DMS53 treated with DMSO at 0.1 percent for 48 hours (cell line): ENCODE measurements around the gene SLC43A1.
"Not testable (repeated sequence)": the region's sequence is repeated elsewhere in the genome, so short reads cannot be mapped to it uniquely, and the experiment has no call there.

Source experiments
- DNase-seq: peaks from one replicate; lab custom pipeline; 2025; ENCODE audit not compliant: unreplicated experiment; lab: John Stamatoyannopoulos, UW

The SLC43A1 gene

GRCh38 chr11:57461841-57462489 is 53.5 kb downstream of the SLC43A1 start:
- DNase-seq = no peak

GRCh38 chr11:57460758-57461749 is 54.4 kb downstream of the SLC43A1 start:
- DNase-seq = no peak

GRCh38 chr11:57460022-57460757 is 55.3 kb downstream of the SLC43A1 start, which contains the start of gene RTN4RL2:
TSS of gene RTN4RL2 (plus strand) at chr11:57460528. CDS start at chr11:57460866, 338 bp downstream.
- DNase-seq = no peak

- no peak for DNase-seq
These were observed 56.1 kb downstream of the SLC43A1 start for GRCh38 chr11:57459164-57460021.

- DNase-seq = no peak
These were observed 56.9 kb downstream of the SLC43A1 start for GRCh38 chr11:57458410-57459163.

- DNase-seq = no peak
These were observed 57.5 kb downstream of the SLC43A1 start for GRCh38 chr11:57458060-57458409.

- no peak for DNase-seq
These were observed 57.9 kb downstream of the SLC43A1 start for GRCh38 chr11:57457643-57458023.

GRCh38 chr11:57456960-57457642 is 58.4 kb downstream of the SLC43A1 start:
- DNase-seq = no peak

GRCh38 chr11:57453543-57454177 is 61.8 kb downstream of the SLC43A1 start:
- peak; percentile 45 for DNase-seq

- no peak for DNase-seq
These were observed 69.4 kb downstream of the SLC43A1 start for GRCh38 chr11:57446055-57446454.

- DNase-seq = not testable (repeated sequence)
These were observed 70.4 kb downstream of the SLC43A1 start for GRCh38 chr11:57445122-57445394.

GRCh38 chr11:57444362-57445121 is 71.0 kb downstream of the SLC43A1 start:
- no peak for DNase-seq

GRCh38 chr11:57440744-57441414 is 74.6 kb downstream of the SLC43A1 start:
- DNase-seq = peak; percentile 36

GRCh38 chr11:57439786-57440185 is 75.7 kb downstream of the SLC43A1 start:
- DNase-seq = no peak

GRCh38 chr11:57438345-57439285 is 76.9 kb downstream of the SLC43A1 start:
- no peak for DNase-seq

GRCh38 chr11:57436031-57436430 is 79.5 kb downstream of the SLC43A1 start:
- no peak for DNase-seq
